Activated naive CD8-positive, alpha-beta T cell treated with anti-CD3 and anti-CD28 coated beads for 36 hours (primary cell): ENCODE measurements around the gene SPEM3. TPM values are rescaled to one million over a fixed set of nuclear protein-coding genes. Genes with fewer than 3 reads are reported as not detected.
A peak's percentile ranks its signal among the peaks of the same experiment; 100 is the strongest.

Experiments
- DNase-seq: peaks from one replicate; pipeline ENCODE4 v3.0.0; 2021
- H3K27ac Mint-ChIP-seq: one replicate; pipeline ENCODE4 v1.8.0; 2022; ENCODE audit warnings: mild to moderate bottlenecking, moderate library complexity, mixed read lengths
- H3K27me3 Mint-ChIP-seq: one replicate; pipeline ENCODE4 v1.8.0; 2022; ENCODE audit warnings: mild to moderate bottlenecking, mixed read lengths
- H3K36me3 Mint-ChIP-seq: one replicate; pipeline ENCODE4 v1.8.0; 2021; ENCODE audit warnings: mild to moderate bottlenecking, mixed read lengths
- H3K4me1 Mint-ChIP-seq: one replicate; pipeline ENCODE4 v1.8.0; 2021; ENCODE audit warnings: mixed read lengths
- H3K4me3 Mint-ChIP-seq: one replicate; pipeline ENCODE4 v1.8.0; 2022; ENCODE audit warnings: mild to moderate bottlenecking, moderate library complexity, mixed read lengths
- H3K9me3 Mint-ChIP-seq: one replicate; pipeline ENCODE4 v1.8.0; 2022; ENCODE audit warnings: mixed read lengths
- total RNA-seq, 2 experiments: library from RNA; stranded (reverse); gene quantifications; one replicate each; pipeline ENCODE4 v1.2.3, GENCODE V29; 2021

The SPEM3 gene
- total RNA-seq, 2 experiments from 2014 or later: not detected

DNA sequence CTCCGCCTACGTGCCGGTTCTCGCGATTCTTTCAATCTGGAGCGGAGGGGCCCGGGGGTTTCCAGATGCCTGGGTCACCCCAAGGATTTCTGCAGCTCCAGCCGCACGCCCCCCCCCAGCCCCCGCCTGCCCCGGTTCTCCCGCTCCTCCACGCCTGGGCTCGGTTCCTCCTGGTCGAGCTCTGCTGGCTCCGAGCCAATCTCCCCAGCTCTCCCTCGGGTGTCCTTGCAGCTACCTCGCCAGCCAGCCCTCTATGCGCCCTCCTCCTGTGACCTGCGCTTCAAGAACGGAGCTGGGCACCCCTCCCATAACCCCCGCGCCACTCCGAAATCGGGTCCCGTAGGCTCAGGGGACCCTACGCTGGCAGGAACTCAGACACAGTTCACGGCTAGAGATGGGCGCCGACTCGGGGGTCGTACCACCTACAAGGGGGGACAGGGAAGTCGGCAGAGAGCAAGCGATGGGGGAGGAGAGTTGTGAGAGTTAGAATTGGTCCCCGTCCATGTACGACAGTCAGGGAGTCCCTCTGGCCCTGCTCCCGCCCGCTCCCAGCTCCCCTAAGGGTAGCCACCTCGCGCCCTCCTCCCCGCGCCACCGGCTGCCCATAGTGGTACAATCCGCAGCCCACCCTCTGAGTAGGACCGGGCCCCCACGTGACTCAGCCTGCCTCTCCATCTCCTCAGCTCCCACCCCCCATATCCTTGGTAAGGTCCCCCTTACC lies 11.6 kb downstream of the SPEM3 start:
- Mint-ChIP-seq H3K27me3 (peaks cover 64% of the 10 kb centered on the region), H3K4me3 (peak overlapping the region; percentile 82), H3K27ac (peak overlapping the region; percentile 19), H3K4me1 (peaks cover 39% of the 10 kb centered on the region), H3K36me3 (peaks cover 10% of the 10 kb centered on the region), H3K9me3 (no peaks in the 10 kb centered on the region)
- peak; percentile 60 for DNase-seq

GRCh38 chr17:7440834-7441195 lies 12.2 kb downstream of the SPEM3 start:
- peaks cover 10% of the 10 kb centered on the region for H3K36me3 Mint-ChIP-seq
- DNase-seq: peak; percentile 38
- no peaks in the 10 kb centered on the region for H3K9me3 Mint-ChIP-seq
- H3K27ac Mint-ChIP-seq: no peak overlapping the region
- peak overlapping the region; percentile 82 for H3K4me3 Mint-ChIP-seq
- H3K27me3 Mint-ChIP-seq: peaks cover 69% of the 10 kb centered on the region
- H3K4me1 Mint-ChIP-seq: peaks cover 43% of the 10 kb centered on the region

- H3K27ac Mint-ChIP-seq: no peak overlapping the region
- H3K9me3 Mint-ChIP-seq: no peaks in the 10 kb centered on the region
- no peak overlapping the region for H3K4me3 Mint-ChIP-seq
- peaks cover 43% of the 10 kb centered on the region for H3K4me1 Mint-ChIP-seq
- peaks cover 10% of the 10 kb centered on the region for H3K36me3 Mint-ChIP-seq
- no peak for DNase-seq
- peaks cover 74% of the 10 kb centered on the region for H3K27me3 Mint-ChIP-seq
Observed at GRCh38 chr17:7441266-7441665, 12.6 kb downstream of the SPEM3 start.

DNA sequence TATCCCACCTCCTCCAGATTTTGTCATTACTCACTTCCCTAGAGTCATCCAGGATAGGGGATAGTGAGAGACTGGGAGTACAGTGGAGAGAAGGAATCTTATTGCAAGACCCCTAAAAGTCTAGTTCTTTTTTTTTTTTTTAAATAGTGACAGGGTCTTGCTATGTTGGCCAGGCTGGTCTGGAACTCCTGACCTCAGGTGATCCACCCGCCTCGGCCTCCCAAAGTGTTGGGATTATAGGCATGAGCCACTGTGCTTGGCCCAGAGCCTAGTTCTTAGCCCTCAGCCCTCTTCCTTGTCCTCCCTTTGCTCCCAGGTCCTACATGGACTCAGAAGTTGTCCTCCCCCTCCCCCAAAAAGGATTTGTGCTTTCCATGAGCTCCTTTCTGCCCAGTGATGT lies 13.5 kb downstream of the SPEM3 start:
- Mint-ChIP-seq H3K4me1 (peaks cover 39% of the 10 kb centered on the region), H3K9me3 (no peaks in the 10 kb centered on the region), H3K36me3 (peaks cover 10% of the 10 kb centered on the region), H3K27ac (no peak overlapping the region), H3K27me3 (peaks cover 82% of the 10 kb centered on the region), H3K4me3 (no peak overlapping the region)
- no peak for DNase-seq

GRCh38 chr17:7443499-7444485 lies 15.1 kb downstream of the SPEM3 start:
- no peak for DNase-seq
- Mint-ChIP-seq H3K36me3 (peaks cover 9% of the 10 kb centered on the region), H3K9me3 (no peaks in the 10 kb centered on the region), H3K27ac (no peak overlapping the region), H3K27me3 (peaks cover 80% of the 10 kb centered on the region), H3K4me3 (no peak overlapping the region), H3K4me1 (peaks cover 30% of the 10 kb centered on the region)

GRCh38 chr17:7444682-7445618 lies 16.3 kb downstream of the SPEM3 start, which contains the start of gene CHRNB1:
TSS of gene CHRNB1 (plus strand) at chr17:7445061. CDS start at chr17:7445128, 67 bp downstream.
- peak; percentile 20 for DNase-seq
- no peaks in the 10 kb centered on the region for H3K9me3 Mint-ChIP-seq
- H3K36me3 Mint-ChIP-seq: peaks cover 14% of the 10 kb centered on the region
- peaks cover 73% of the 10 kb centered on the region for H3K27me3 Mint-ChIP-seq
- peaks cover 25% of the 10 kb centered on the region for H3K4me1 Mint-ChIP-seq
- H3K4me3 Mint-ChIP-seq: peak within 1 kb of the TSS; percentile 66
- H3K27ac Mint-ChIP-seq: no peak within 1 kb of the TSS

DNA sequence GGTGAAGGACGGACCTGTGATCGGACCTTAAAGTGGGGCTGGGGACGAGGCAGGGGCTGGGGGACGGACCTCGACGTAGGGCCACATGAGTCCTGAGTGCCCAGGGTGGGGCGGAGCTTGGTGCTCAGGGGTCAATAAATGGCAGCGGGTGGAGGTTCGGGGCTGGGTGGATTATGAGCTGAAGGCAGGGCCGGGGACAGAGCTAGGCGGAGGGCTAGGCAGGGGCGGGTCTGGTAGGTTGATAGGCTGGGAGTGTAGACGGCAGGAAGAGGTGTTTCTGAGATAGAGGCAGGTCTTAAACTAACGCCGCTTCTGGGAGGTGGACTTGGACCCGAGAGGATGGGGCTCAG lies 16.9 kb downstream of the SPEM3 start:
- Mint-ChIP-seq H3K27me3 (peaks cover 66% of the 10 kb centered on the region), H3K27ac (no peak overlapping the region), H3K4me3 (peak overlapping the region; percentile 66), H3K4me1 (peaks cover 21% of the 10 kb centered on the region), H3K9me3 (no peaks in the 10 kb centered on the region), H3K36me3 (peaks cover 14% of the 10 kb centered on the region)
- peak; percentile 42 for DNase-seq

DNA sequence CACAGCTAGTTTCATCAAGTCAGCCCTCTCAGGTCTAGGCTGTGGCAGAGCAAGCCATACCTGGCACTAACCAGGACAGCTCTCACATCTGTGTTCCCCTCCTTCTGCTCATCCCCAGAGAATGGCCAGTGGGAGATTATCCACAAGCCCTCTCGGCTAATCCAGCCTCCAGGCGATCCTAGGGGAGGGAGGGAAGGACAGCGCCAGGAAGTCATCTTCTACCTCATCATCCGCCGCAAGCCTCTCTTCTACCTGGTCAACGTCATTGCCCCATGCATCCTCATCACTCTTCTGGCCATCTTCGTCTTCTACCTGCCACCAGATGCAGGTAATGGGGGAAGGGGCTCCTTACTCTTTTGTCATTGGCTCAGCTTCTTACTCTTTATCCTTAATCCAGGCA lies 19.8 kb downstream of the SPEM3 start:
- DNase-seq: no peak
- H3K27ac Mint-ChIP-seq: no peak overlapping the region
- H3K36me3 Mint-ChIP-seq: peaks cover 14% of the 10 kb centered on the region
- no peak overlapping the region for H3K4me3 Mint-ChIP-seq
- H3K9me3 Mint-ChIP-seq: no peaks in the 10 kb centered on the region
- peaks cover 18% of the 10 kb centered on the region for H3K4me1 Mint-ChIP-seq
- peaks cover 40% of the 10 kb centered on the region for H3K27me3 Mint-ChIP-seq

- Mint-ChIP-seq H3K4me1 (peaks cover 12% of the 10 kb centered on the region), H3K27me3 (no peaks in the 10 kb centered on the region), H3K36me3 (peaks cover 20% of the 10 kb centered on the region), H3K4me3 (no peak overlapping the region), H3K27ac (no peak overlapping the region), H3K9me3 (no peaks in the 10 kb centered on the region)
- no peak for DNase-seq
Observed at GRCh38 chr17:7459961-7460545, 31.4 kb downstream of the SPEM3 start.

- Mint-ChIP-seq H3K9me3 (no peaks in the 10 kb centered on the region), H3K4me3 (no peak overlapping the region), H3K27me3 (no peaks in the 10 kb centered on the region), H3K4me1 (peaks cover 10% of the 10 kb centered on the region), H3K36me3 (peaks cover 20% of the 10 kb centered on the region), H3K27ac (no peak overlapping the region)
- no peak for DNase-seq
Observed at GRCh38 chr17:7460850-7461660, 32.4 kb downstream of the SPEM3 start.

DNA sequence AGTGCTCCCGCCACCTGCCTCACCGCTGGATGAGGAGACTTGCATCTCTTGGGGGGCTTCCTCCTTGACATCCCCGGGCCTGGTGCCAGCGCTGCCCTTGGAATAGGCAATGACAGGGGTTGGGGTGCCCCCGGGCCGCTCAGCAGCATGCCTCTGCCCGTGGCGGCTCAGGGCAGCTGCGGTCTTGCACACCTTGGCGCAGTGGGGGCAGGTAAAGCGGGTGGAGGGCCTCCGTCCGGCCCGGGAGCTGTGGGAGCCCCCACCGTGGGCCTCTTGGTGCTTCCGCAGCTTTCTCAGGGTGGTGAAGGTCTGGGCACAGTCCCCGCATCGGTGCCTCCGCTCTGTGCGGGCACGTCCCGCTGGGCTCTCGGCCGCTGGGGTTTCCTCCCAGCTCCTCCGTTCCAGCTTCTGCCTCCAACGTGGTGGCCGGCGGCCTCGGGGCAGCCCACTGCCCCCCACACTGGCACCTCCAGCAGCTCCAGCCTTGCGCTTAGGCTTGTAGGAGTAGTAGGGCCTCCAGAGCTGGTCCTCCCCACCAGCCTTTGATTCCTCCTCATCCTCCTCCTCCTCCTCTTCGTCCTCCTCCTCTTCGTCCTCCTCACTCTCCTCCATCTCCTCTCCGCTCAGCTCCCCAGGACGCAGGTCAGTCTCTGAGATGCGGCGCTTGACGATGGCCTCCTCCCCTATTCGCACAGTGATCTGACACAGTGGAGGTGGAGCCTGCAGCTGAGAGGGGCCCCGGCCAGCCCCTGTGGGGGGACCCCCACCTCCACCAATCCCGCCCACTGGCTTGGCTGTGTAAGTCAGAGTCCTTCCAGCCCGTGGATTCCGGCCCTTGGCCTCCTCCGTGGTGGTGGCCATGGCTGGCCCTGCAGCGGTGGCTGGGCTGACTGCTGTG lies 34.1 kb downstream of the SPEM3 start:
- DNase-seq: no peak
- Mint-ChIP-seq H3K4me3 (no peak overlapping the region), H3K4me1 (peaks cover 13% of the 10 kb centered on the region), H3K27ac (no peak overlapping the region), H3K27me3 (no peaks in the 10 kb centered on the region), H3K36me3 (peaks cover 15% of the 10 kb centered on the region), H3K9me3 (no peaks in the 10 kb centered on the region)

GRCh38 chr17:7463372-7463846 lies 34.8 kb downstream of the SPEM3 start:
- no peak overlapping the region for H3K4me3 Mint-ChIP-seq
- no peak overlapping the region for H3K27ac Mint-ChIP-seq
- H3K36me3 Mint-ChIP-seq: peaks cover 17% of the 10 kb centered on the region
- H3K9me3 Mint-ChIP-seq: no peaks in the 10 kb centered on the region
- H3K4me1 Mint-ChIP-seq: peaks cover 16% of the 10 kb centered on the region
- no peak for DNase-seq
- H3K27me3 Mint-ChIP-seq: no peaks in the 10 kb centered on the region

GRCh38 chr17:7464081-7464480 lies 35.4 kb downstream of the SPEM3 start:
- DNase-seq: no peak
- Mint-ChIP-seq H3K27ac (no peak overlapping the region), H3K27me3 (no peaks in the 10 kb centered on the region), H3K4me1 (peaks cover 20% of the 10 kb centered on the region), H3K9me3 (no peaks in the 10 kb centered on the region), H3K4me3 (no peak overlapping the region), H3K36me3 (peaks cover 15% of the 10 kb centered on the region)
